Measurements from ENCODE around the gene TMEM129.

DNA sequence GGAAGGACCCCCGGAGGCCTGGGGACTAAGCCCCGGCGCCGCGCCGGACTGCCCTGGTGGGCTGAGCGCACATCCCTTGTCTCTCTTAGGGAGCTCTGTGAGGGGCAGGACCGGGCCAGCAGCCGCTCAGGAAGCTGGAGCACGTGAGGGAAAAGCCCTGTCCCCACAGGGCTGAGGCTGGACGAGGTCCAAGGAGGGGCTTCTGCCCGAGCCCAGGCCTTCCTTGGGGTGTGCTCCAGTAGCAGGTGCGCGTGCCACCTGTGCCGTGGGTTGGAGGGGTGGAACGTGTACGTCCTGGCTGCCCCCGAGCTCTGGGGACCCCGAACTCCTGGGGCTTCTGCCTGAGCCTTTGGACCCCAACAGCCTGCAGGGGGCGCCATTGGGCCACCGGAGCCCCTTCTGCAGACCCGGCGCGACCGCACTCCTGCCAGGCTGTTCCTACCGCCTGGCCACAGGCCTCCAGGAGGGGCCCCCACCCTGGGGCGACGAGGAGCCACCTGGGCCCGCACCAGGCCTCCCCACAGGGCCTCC, 27.4 kb upstream of the TMEM129 start:
- TF ChIP-seq, protein P1, sequence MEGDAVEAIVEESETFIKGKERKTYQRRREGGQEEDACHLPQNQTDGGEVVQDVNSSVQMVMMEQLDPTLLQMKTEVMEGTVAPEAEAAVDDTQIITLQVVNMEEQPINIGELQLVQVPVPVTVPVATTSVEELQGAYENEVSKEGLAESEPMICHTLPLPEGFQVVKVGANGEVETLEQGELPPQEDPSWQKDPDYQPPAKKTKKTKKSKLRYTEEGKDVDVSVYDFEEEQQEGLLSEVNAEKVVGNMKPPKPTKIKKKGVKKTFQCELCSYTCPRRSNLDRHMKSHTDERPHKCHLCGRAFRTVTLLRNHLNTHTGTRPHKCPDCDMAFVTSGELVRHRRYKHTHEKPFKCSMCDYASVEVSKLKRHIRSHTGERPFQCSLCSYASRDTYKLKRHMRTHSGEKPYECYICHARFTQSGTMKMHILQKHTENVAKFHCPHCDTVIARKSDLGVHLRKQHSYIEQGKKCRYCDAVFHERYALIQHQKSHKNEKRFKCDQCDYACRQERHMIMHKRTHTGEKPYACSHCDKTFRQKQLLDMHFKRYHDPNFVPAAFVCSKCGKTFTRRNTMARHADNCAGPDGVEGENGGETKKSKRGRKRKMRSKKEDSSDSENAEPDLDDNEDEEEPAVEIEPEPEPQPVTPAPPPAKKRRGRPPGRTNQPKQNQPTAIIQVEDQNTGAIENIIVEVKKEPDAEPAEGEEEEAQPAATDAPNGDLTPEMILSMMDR (IDR thresholded peaks at IDR 0.05; ENCODE audit: low read depth, low read length, poor library complexity, severe bottlenecking), result peak; percentile 92
- TF ChIP-seq EZH2phosphoT487 (IDR thresholded peaks at IDR 0.05; ENCODE audit: borderline replicate concordance, low read length), result no peak
